HEK293 (cell line): ENCODE results near the gene RND2.
A peak's percentile ranks its signal among the peaks of the same experiment; 100 is the strongest.

Source experiments
- GLIS1 ChIP-seq: fragments of 450-650 bp; formaldehyde crosslinking; IDR thresholded peaks from 2 replicates; pipeline ENCODE4 v1.5.1; 2016; ENCODE audit warnings: missing biosample characterization, missing genetic modification characterization
- HOXC10 ChIP-seq: sonication (generic); formaldehyde crosslinking; IDR thresholded peaks from 2 replicates; pipeline ENCODE4 v1.8.1; 2023; ENCODE audit warnings: mild to moderate bottlenecking, missing genetic modification reagents
- KLF9 ChIP-seq: fragments of 450-650 bp; formaldehyde crosslinking; IDR thresholded peaks from 2 replicates; pipeline ENCODE4 v1.5.1; 2016; ENCODE audit warnings: missing biosample characterization, missing genetic modification characterization, low read depth
- PRDM10 ChIP-seq: fragments of 450-650 bp; formaldehyde crosslinking; IDR thresholded peaks from 2 replicates; pipeline ENCODE4 v1.5.1; 2016; ENCODE audit warnings: missing biosample characterization, missing genetic modification characterization
- REPIN1 ChIP-seq: fragments of 450-650 bp; formaldehyde crosslinking; IDR thresholded peaks from 2 replicates; pipeline ENCODE4 v1.5.1; 2017; ENCODE audit warnings: missing biosample characterization, missing genetic modification characterization, low read depth
- SALL2 ChIP-seq: fragments of 450-650 bp; formaldehyde crosslinking; IDR thresholded peaks from 2 replicates; pipeline ENCODE4 v1.5.0; 2017; ENCODE audit warnings: missing biosample characterization, mild to moderate bottlenecking, missing genetic modification characterization, borderline replicate concordance
- SP7 ChIP-seq: fragments of 450-650 bp; formaldehyde crosslinking; IDR thresholded peaks from 2 replicates; pipeline ENCODE4 v1.5.1; 2016; ENCODE audit warnings: missing biosample characterization, missing genetic modification characterization
- ZBTB11 ChIP-seq: fragments of 450-650 bp; formaldehyde crosslinking; conservative IDR thresholded peaks from 2 replicates; pipeline ENCODE4 v1.5.1; 2016; ENCODE audit warnings: low read depth, missing biosample characterization, missing genetic modification characterization
- ZBTB17 ChIP-seq: fragments of 450-650 bp; formaldehyde crosslinking; IDR thresholded peaks from 2 replicates; pipeline ENCODE4 v1.5.1; 2016; ENCODE audit warnings: missing biosample characterization, missing genetic modification characterization
- ZBTB20 ChIP-seq: fragments of 450-650 bp; formaldehyde crosslinking; IDR thresholded peaks from 2 replicates; pipeline ENCODE4 v1.5.1; 2016; ENCODE audit warnings: missing biosample characterization, missing genetic modification characterization
- ZNF133 ChIP-seq: fragments of 450-650 bp; formaldehyde crosslinking; IDR thresholded peaks from 2 replicates; pipeline ENCODE4 v1.5.1; 2016; ENCODE audit warnings: missing biosample characterization, missing genetic modification characterization
- ZNF146 ChIP-seq: fragments of 450-650 bp; formaldehyde crosslinking; IDR thresholded peaks from 2 replicates; pipeline ENCODE4 v1.5.1; 2016; ENCODE audit warnings: missing biosample characterization, missing genetic modification characterization
- ZNF184 ChIP-seq: fragments of 450-650 bp; IDR thresholded peaks from 2 replicates; pipeline ENCODE4 v1.5.1; 2018; ENCODE audit warnings: missing biosample characterization, mild to moderate bottlenecking, missing genetic modification characterization
- ZNF24 ChIP-seq: fragments of 450-650 bp; formaldehyde crosslinking; IDR thresholded peaks from 2 replicates; pipeline ENCODE4 v1.5.1; 2016; ENCODE audit warnings: missing biosample characterization, missing genetic modification characterization
- ZNF341 ChIP-seq: fragments of 450-650 bp; formaldehyde crosslinking; IDR thresholded peaks from 2 replicates; pipeline ENCODE4; 2016; ENCODE audit warnings: low read depth, missing biosample characterization, missing genetic modification characterization
- ZNF600 ChIP-seq: fragments of 450-650 bp; formaldehyde crosslinking; IDR thresholded peaks from 2 replicates; pipeline ENCODE4 v1.5.1; 2016; ENCODE audit warnings: missing biosample characterization, missing genetic modification characterization
- ZNF677 ChIP-seq: fragments of 450-650 bp; IDR thresholded peaks from 2 replicates; pipeline ENCODE4 v1.5.0; 2018; ENCODE audit warnings: missing biosample characterization, mild to moderate bottlenecking, missing genetic modification characterization, moderate library complexity
- ZNF791 ChIP-seq: fragments of 450-650 bp; formaldehyde crosslinking; IDR thresholded peaks from 2 replicates; pipeline ENCODE4 v1.5.1; 2016; ENCODE audit warnings: missing biosample characterization, missing genetic modification characterization
- TF ChIP-seq, protein P1 (sequence below): fragments of 450-650 bp; formaldehyde crosslinking; IDR thresholded peaks from 2 replicates; pipeline ENCODE4 v1.5.1; 2016; ENCODE audit warnings: missing biosample characterization, missing genetic modification characterization
- TF ChIP-seq, protein P2 (sequence below): fragments of 450-650 bp; formaldehyde crosslinking; IDR thresholded peaks from 2 replicates; pipeline ENCODE4 v1.5.1; 2016; ENCODE audit warnings: missing biosample characterization, missing genetic modification characterization

The RND2 gene

GRCh38 chr17:43003542-43004172 is 21.4 kb upstream of the RND2 start (continued):
- TF ChIP-seq GLIS1 (tag by site-specific recombination) (0 out of 2 replicates have a peak, but pooled peaks have one; percentile 5), ZNF341 (tag by site-specific recombination) (no peak), SALL2 (tag by site-specific recombination) (no peak), SP7 (tag by site-specific recombination) (peak; percentile 64; the same call in 1 of the 2 replicates), ZNF146 (tag by site-specific recombination) (no peak), ZBTB17 (peak; percentile 97), ZNF24 (tag by site-specific recombination) (no peak), ZNF600 (peak; percentile 62; the same call in 1 of the 2 replicates), ZNF133 (tag by site-specific recombination) (no peak), ZBTB11 (tag by site-specific recombination) (no peak; the same call in 1 of the 2 replicates), ZNF184 (tag by site-specific recombination) (0 out of 2 replicates have a peak, but pooled peaks have one; percentile 16), HOXC10 (CRISPR knock-in tag) (no peak), ZNF677 (tag by site-specific recombination) (no peak), REPIN1 (tag by site-specific recombination) (no peak), KLF9 (tag by site-specific recombination) (peak; percentile 42; the same call in 1 of the 2 replicates), ZBTB20 (tag by site-specific recombination) (no peak), PRDM10 (peak; percentile 91), ZNF791 (tag by site-specific recombination) (no peak)
- TF ChIP-seq, protein P1, sequence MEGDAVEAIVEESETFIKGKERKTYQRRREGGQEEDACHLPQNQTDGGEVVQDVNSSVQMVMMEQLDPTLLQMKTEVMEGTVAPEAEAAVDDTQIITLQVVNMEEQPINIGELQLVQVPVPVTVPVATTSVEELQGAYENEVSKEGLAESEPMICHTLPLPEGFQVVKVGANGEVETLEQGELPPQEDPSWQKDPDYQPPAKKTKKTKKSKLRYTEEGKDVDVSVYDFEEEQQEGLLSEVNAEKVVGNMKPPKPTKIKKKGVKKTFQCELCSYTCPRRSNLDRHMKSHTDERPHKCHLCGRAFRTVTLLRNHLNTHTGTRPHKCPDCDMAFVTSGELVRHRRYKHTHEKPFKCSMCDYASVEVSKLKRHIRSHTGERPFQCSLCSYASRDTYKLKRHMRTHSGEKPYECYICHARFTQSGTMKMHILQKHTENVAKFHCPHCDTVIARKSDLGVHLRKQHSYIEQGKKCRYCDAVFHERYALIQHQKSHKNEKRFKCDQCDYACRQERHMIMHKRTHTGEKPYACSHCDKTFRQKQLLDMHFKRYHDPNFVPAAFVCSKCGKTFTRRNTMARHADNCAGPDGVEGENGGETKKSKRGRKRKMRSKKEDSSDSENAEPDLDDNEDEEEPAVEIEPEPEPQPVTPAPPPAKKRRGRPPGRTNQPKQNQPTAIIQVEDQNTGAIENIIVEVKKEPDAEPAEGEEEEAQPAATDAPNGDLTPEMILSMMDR (tag by site-specific recombination): peak; percentile 73
- TF ChIP-seq, protein P2, sequence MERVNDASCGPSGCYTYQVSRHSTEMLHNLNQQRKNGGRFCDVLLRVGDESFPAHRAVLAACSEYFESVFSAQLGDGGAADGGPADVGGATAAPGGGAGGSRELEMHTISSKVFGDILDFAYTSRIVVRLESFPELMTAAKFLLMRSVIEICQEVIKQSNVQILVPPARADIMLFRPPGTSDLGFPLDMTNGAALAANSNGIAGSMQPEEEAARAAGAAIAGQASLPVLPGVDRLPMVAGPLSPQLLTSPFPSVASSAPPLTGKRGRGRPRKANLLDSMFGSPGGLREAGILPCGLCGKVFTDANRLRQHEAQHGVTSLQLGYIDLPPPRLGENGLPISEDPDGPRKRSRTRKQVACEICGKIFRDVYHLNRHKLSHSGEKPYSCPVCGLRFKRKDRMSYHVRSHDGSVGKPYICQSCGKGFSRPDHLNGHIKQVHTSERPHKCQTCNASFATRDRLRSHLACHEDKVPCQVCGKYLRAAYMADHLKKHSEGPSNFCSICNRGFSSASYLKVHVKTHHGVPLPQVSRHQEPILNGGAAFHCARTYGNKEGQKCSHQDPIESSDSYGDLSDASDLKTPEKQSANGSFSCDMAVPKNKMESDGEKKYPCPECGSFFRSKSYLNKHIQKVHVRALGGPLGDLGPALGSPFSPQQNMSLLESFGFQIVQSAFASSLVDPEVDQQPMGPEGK (tag by site-specific recombination): peak; percentile 54; the same call in 1 of the 2 replicates
